HT1080 (cell line): ENCODE data around the gene PCSK6. TPM values are rescaled to one million over a fixed set of nuclear protein-coding genes. Genes with fewer than 3 reads are reported as not detected.
"Not testable (repeated sequence)": the region's sequence is repeated elsewhere in the genome, so short reads cannot be mapped to it uniquely, and the experiment has no call there.

ENCODE experiments used
- DNase-seq: peaks from one replicate; pipeline ENCODE4 v3.0.0-alpha.2; 2015; ENCODE audit warnings: low read depth
- total RNA-seq: library from RNA; depleted of rRNA; stranded (reverse); fragments of >200 nt; shearing (Covaris generic); gene quantifications from 2 replicates; pipeline ENCODE4 v1.2.3, GENCODE V29; 2014

PCSK6 gene
- total RNA-seq, 1 experiment from 2014 or later, result 15.1 TPM

GRCh38 chr15:101404245-101404644 is 85.3 kb downstream of the PCSK6 start:
- DNase-seq, result no peak

- DNase-seq, result not testable (repeated sequence)
Observed at GRCh38 chr15:101402883-101403282, 86.6 kb downstream of the PCSK6 start.

- DNase-seq, result no peak
Observed at GRCh38 chr15:101401286-101401685, 88.2 kb downstream of the PCSK6 start.

GRCh38 chr15:101399431-101399830 is 90.1 kb downstream of the PCSK6 start:
- no peak for DNase-seq

DNA sequence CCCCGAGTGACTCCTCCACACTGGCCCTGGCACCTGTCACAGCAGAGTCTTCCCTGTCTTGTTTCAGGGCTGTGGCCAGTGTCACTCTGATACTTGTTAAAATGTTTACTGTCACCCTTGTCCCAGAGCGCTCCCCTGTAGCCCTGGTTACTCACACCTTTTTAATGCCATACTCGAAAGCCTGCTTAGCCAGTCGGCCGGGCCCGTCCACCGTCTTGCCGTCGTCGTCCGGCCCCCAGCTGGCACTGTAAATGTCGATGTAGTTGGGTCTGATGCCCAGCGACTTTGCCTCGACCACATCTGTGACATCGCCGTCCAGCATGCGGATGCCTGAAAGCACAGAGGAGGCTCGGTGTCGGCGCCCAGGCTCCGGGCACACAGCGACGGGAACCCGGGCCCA is 91.3 kb downstream of the PCSK6 start:
- DNase-seq, result no peak

DNA sequence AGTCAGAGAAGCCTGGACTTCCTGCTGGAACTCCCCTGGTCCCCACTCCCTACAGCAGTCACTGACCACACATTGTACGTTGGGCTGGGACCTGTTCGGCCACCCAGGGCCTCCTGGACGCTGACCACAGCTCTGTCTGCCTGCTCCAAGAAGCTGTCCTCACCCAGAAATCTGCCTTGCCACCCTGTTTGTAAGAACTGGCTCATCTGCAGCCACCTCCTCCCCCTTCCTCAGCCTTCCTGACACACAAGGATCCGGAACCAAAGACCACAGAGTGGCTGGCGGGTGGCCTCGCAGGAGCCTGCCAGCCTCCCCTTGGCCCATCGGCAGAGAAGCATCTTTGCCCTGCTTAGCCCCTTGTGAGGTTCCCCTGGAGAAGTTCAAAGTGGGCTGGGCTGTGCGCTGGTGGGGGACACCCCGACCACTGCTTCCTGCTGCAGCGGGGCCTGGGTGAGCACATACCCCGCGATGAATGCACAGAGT is 91.9 kb downstream of the PCSK6 start:
- no peak for DNase-seq

GRCh38 chr15:101396484-101397261 is 92.8 kb downstream of the PCSK6 start:
- no peak for DNase-seq

GRCh38 chr15:101394654-101395053 is 94.9 kb downstream of the PCSK6 start:
- DNase-seq, result no peak

- no peak for DNase-seq
Observed at GRCh38 chr15:101394056-101394630, 95.4 kb downstream of the PCSK6 start.

DNA sequence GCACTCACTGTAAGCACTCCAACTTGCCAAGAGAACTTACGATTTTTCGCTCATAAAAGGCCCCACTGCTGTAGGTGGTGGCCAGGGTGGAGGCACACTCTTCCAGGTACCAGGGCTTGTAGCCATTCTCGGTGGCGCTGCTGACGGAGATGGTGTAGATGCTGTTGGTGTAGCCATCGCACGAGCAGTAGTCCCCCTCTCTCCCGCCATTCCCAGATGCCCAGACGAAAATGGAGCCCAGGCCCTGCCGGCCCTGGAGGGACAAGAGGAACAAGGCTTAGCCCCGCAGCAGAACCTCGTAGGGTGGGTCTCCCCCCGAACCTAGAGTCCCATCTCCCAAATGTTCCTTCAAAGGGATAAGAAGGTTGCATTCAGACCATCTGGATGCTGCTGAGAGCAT is 96.3 kb downstream of the PCSK6 start:
- no peak for DNase-seq

GRCh38 chr15:101391981-101392640 is 97.4 kb downstream of the PCSK6 start:
- DNase-seq, result no peak

GRCh38 chr15:101391431-101391830 is 98.1 kb downstream of the PCSK6 start:
- DNase-seq, result no peak

- DNase-seq, result no peak
Observed at GRCh38 chr15:101390462-101390861, 99.0 kb downstream of the PCSK6 start.

GRCh38 chr15:101390060-101390459 is 99.4 kb downstream of the PCSK6 start:
- DNase-seq, result no peak

GRCh38 chr15:101389362-101389761 is 100.1 kb downstream of the PCSK6 start:
- DNase-seq, result no peak

GRCh38 chr15:101388046-101388445 is 101.5 kb downstream of the PCSK6 start:
- no peak for DNase-seq

- no peak for DNase-seq
Observed at GRCh38 chr15:101387574-101387973, 101.9 kb downstream of the PCSK6 start.

DNA sequence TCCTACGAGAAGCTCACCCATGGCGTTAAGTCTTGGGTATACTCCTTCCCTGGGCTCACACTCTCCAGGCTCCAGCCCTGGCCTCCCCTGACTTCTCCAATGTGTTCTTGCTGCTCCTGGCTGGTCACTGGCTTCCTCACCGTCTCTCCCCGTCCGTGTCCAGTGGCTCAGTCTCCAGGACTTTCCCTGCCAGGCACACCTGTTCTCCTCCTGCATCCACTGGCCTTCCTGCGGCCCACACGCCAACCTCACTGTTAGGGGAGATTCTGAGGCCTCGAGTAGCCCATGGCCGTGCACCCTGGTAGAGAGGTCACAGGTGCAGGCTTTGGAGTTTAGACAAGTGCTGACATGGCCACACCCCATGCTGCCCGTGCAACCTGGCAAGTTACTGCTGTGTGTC is 102.5 kb downstream of the PCSK6 start:
- no peak for DNase-seq

GRCh38 chr15:101386006-101386405 is 103.5 kb downstream of the PCSK6 start:
- no peak for DNase-seq

GRCh38 chr15:101384276-101384675 is 105.2 kb downstream of the PCSK6 start:
- DNase-seq, result no peak

DNA sequence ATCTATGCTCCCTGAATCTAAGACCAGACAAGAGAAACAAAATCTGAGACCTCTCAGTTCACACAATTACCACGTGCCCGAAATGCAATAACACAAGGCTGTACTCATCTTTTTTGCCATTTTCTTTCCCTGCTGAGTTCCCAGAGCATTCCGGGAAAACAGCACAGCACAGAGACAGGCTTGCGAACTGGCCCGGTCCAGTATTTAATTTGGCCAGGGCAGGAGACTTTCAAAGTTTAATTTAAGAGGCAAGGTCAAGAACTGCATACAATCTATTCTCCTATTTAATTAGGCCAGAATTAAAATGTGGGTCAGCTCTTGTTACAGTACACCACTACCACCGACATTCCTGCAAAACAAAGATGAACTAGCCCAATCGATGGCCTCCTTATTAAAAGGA is 107.0 kb downstream of the PCSK6 start:
- DNase-seq, result no peak

- no peak for DNase-seq
Observed at GRCh38 chr15:101381671-101382212, 107.8 kb downstream of the PCSK6 start.
